ENCODE measurements around the gene COIL.

COIL gene

DNA sequence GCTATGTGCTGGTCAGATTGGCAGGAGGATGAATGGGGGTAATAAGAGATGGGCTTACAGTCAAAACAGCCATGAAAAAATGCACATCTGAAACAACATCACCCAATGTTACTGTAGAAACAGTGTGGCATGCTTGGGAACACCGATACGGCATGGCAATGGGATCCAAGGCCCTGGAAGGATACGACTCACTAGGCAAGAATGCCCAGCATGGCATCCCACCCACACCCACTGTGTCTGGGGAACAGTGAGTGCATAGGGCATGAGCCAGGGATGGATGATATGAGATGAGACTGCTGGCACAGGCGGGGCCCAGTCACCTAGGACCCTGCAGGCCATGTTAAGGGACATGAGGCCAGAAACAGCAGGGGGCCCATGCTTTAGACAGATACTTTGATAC is 58.5 kb downstream of the COIL start:
- no peak for DNase-seq

DNA sequence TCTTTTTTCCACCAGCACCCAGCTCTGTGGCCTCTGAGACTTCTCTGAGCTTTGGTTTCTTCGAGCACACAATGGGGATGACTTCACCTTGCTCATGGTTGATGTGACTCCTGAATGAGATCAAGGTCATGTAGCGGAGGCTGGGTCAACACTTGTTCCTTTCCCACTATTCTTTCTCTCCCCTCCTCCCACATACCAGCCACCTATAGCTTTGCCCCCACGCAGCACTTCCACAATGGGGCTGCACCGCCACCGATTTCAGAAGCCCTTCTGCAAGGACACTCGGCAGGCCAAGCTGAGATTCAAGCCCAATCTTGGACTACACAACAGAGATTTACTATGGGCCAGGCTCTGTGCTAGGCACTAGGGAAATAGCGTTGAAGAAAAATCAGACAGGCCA is 61.4 kb downstream of the COIL start:
- no peak for DNase-seq

DNA sequence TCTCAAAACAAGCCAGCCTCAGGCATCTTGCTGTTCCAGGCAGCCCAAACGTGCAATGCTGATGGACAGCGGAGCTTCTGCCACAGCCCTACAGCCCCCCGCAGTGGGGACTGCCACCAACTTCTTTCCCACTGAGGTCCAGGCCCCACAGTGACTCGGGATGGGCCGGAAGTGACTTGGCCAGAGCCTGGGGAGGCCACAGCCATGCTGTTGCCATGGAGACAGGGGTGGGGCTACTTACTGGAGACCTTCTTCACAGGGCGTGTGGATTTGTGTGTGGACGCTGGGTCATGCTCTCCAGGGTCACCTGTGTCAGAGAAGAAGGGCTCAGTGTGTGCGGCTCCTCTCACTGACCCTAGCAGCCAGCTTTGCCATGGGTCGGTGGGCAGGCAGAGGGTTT is 62.0 kb downstream of the COIL start:
- DNase-seq, result no peak

DNA sequence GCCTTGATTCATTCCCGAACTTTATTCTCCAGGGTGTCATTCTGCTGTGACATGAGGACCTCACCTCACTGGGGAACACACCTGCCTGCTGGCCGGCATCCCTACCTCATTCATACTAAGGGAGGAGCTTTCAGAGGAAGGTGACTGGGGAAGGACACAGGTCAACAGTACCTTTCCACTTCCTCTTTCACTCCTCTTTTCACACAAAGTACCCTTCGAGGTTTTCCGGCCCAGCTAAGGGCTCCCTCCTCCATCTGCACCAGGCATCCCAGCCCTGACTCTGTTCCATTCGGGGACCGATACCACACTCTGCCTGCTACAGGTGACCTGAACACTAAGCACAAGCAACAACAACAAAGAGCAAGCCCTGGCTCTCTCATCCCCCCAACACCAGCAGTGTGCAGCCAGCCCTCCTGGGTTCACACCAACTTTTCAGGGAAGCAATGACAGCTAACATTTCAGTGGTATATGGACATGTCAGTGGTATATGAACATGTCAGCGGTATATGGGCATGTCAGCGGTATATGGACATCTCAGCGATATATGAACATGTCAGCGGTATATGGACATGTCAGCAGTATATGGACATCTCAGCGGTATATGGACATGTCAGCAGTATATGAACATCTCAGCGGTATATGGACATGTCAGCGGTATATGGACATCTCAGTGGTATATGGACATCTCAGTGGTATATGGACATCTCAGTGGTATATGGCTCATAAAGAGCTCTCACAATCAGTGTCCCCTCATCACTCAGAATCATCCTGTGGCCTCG is 63.0 kb downstream of the COIL start:
- no peak for DNase-seq

DNA sequence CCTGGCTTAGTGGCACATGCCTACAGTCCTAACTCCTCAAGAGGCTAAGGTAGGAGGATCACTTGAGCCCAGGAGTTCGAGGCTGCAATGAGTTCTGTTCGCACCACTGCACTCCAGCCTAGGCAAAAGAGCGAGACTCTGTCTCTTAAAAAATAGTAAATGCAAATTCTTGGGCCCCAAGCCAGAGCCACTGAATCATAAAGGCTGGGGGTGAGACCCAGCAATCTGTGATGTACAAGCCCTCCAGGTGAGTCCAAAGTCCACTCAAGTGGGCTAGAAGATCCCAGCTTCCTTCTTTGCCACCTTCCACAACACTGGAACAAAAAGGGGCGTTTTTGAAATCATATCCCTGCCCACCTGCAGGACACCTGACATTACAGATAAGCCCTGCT is 63.9 kb downstream of the COIL start:
- no peak for DNase-seq

DNA sequence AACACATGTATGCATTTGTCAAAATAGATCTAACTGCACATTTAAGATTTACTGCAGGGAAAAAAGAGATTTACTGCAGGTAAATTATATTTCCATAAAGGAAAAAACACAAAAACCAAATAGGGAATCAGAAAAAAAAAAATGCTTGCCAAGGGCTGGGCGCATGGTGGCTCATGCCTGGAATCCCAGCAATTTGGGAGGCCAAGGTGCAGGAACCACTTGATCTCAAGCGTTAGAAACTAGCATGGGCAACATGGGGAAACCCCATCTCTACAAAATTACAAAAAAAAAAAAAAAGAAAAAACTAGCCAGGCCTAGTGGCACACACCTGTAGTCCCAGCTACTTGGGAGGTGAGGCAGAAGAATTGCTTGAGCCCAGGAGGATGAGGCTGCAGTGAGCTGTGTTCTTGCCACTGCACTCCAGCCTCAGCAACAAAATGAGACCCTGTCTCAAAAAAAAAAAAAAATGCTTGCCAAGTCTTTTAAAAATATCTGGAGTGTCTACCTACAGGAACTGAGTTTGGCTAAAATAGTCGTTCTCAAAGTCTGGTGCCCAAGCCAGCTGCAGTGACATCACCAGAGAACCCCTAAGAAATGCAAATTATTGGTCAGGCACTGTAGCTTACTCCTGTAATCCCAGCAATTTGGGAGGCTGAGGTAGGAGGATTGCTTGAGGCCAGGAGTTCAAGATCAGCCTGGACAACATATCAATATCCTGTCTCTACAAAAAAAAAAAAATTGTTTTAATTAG is 64.5 kb downstream of the COIL start:
- DNase-seq, result no peak

DNA sequence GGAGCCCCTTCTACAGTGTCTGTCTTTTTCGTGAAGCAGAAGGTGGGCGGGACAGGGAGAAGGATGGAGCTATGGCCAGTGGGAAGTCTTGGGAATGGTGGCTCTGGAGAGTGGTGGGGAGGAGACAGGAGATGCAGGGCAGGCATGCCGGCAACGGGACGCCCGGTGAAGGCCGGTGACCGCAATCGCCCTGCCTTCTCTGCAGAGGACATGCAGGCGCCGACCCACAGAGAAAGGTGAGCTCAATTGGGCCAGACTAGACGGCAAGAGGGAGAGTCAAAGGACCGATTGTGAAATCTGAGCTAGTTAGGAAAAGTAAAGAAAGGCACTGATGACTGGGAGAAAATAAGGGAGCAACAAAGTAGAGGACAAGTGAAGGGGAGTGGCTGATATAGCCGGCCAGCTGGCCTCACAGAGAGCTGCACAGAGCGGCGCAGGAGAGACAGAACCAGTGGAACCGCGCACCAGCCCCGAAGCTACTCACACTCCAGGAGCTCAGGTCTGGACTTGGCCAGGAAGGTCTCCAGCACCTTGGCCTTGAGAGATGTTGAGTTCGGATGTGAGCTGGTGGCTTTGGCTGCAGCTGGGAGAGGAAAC is 65.9 kb downstream of the COIL start:
- no peak for DNase-seq

DNA sequence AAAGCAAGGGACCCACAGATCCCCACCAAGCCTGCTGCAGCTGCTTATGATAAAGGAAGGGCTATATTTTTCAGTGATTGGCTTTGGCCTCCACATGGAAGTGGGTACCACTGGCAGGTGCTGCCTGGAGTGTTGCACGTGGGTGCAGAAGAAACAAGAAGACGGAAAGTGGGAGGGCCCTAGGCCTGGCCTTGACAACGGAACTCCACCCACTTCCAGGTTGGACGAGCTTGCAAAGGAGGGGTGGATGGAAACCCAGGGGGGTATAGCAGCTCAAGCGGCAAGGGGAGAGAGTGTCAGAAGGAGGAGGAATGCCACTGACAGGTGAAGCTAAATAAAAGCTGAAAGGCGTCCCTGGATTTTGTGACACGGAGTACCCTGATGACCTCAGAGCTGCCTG is 67.3 kb downstream of the COIL start:
- no peak for DNase-seq

DNA sequence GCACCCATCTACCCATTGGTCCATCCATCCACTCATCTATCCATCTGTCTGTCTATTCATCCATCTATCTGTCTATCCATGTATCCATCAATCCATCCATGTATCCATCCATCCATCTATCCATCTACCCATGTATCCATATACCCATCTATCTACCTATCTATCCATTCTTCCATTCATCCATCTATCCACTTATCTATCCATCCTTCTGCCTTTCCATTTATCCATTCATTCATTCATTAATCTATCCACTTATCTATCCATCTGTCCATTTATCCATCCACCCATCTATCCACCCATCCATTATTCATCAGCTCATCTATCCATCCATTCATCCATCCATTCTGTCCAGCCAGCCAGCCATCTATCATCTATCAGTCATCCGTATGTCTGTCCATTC is 68.5 kb downstream of the COIL start:
- DNase-seq, result no peak

DNA sequence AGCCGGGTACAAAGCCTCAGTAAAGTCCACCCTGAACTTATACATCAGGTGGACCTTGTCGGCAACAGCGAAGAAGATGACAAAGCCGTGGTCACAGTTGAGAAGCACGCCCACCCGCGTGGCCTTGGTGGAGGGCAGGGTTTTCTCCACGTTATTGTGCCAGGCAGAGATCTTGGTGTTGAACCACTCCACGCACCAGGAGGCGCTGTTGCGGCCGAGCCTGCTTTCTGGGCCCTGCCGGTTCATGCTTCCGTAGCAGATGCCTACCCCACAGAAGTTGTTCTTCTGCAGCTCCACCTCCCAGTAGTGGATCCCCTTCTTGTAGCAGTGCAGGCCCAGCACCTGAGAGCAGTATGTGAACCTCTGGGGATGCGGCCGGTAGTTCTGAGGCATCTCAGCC is 69.1 kb downstream of the COIL start:
- no peak for DNase-seq

DNA sequence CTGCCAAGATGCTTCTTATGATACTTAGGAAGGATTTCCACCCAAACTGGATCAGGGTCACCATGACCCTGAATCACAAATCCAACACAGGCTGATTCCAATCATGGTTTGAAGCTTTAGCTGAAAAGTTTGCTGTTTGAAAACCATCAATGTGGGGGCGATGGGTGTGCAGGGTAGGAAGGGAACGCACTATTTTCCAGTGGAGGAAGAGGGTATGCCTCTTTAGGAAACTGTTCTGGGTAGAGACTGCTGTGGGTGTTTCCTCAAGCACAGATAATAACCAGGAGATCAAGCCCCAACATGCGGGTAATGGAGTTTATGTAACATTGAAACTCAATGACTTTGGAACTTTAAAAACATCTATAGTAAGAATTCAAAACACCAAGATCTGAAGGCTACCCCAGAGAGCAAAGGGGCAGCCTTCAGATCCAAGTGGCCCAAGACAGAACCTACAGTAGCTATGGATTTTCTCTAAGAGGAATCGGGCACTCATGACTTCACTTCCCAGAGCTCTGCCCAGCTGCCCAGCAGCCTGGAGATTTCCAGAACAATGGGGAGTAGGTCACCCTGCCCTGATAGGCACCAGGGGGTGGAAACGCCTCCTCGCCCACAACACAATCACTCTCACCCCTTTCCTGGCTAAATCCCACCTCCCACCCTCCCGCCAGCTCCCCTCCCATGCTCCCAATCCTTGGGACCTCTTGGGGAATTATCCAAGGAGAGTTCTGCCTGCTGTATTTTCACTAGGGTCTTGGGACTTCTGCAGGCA is 69.8 kb downstream of the COIL start:
- DNase-seq, result no peak

DNA sequence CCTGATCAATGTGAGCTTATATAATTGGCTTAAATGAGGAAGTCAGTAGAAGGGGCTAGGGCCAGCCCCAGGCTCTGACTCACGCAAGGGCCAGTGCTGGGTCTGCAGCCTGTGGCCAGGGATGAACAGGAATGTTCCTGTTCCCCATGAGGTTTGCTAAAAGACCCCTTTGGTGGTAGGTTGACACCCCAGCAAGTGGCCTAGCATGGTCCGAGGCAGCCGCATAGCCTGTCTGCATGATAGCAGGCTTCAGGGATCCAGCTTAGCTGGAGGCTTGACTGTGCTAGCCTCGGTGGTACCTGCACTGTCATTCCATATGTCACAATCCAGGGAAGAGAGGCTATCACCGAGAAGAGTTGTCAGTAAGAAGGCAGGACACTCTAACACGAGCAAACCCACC is 70.5 kb downstream of the COIL start:
- DNase-seq, result no peak
